NT2/D1 (cell line): ENCODE results near the gene PCCB.

Source experiments
- YY1 ChIP-seq: IDR thresholded peaks from 2 replicates; pipeline ENCODE4 v1.6.1; 2011; ENCODE audit not compliant: insufficient read length, insufficient read depth
- ZNF274 ChIP-seq: IDR thresholded peaks from 2 replicates; pipeline ENCODE4 v1.6.1; 2011; ENCODE audit warnings: mild to moderate bottlenecking, low read depth, low read length

DNA sequence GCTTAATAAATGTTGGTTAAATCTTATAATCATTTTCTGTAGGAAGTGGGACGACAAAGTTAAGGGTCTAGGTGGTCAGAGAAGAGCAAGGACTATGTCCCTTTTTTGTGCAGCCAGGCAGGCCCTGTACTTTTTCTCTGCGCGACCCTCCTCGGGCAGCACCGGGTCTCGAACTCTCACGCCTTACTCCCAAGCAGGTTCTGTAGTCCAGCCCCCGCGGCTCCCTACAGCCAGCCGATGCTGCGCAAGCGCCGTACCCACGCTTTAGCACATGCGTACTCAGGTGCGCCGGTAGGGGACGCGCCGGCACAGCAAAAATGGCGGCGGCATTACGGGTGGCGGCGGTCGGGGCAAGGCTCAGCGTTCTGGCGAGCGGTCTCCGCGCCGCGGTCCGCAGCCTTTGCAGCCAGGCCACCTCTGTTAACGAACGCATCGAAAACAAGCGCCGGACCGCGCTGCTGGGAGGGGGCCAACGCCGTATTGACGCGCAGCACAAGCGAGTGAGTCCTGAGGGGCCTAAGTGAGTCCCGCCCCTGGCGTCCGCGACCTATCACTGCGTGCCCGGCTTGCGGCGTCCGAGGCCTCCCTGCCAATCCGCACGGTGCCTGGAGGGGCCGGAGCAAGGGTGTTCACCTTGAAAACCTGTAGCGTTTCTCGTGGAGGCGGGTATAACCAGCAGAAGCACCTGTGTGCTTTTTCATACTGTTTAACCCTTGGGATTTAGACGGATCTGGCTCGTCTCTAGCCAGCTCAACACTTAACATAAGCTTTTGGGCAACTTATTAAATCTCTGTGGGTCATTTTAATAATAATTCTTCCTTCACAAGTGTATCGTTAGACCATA is at the start of gene PCCB:
- no peak for TF ChIP-seq ZNF274
- TF ChIP-seq YY1, result peak; percentile 87
